ENCODE results near the gene POU2F1. TPM values are rescaled to one million over a fixed set of nuclear protein-coding genes. Genes with fewer than 3 reads are reported as not detected.

POU2F1 gene
- total and polyA plus RNA-seq, 7 donors, result 0.83 to 9.0 (median 6.3) TPM

DNA sequence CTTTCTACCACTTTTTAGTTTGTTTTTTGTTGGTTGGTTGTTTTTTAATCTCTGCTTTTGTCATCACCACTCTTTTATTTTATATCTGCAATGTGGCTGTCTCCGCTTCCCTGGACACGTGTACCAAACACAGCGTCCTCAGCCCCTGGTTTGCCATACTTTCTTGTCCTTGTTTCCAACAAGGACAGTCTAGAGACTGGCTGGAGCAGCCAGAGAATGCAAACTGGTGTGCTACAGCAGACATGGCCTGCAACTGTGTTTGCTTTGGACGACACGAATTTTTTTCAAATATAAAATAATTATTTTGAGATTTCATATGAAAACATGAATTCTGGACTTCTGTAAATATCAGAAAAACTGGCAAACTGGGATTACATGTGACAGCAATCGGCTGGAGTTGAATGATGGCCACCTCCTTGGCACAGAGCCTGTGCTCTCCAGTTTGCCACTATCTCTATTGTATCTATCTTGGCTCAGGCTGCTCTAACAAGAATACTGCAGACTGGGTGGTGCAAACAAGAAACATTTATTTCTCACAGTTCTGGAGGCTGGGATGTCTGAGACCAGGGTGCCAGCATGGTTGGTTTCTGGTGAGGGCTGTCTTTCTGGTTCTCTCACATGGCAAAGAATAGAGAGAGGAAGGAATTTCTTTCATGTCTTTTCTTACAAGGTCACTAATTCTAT, 34.6 kb upstream of the POU2F1 start:
- DNase-seq (no peak), ATAC-seq (no peak)
- no peaks in the 10 kb centered on the region for H3K9me3 ChIP-seq
- no peak overlapping the region for H3K27ac ChIP-seq
- WGBS, 3 donors, result 68 to 76% (median 70%) methylated on average over 6 of the region's 6 CpGs
- H3K4me3 ChIP-seq, result no peak overlapping the region
- H3K27me3 ChIP-seq (ENCODE audit: insufficient read depth in 3 of 3, low read length in 2 of 3), result no peaks in the 10 kb centered on the region
- no peaks in the 10 kb centered on the region for H3K4me1 ChIP-seq
- intact Hi-C loops (cut with DNase I), result no loop called here
- H3K36me3 ChIP-seq (ENCODE audit: insufficient read depth in 1 of 2, low read depth in 1 of 2), result no peaks in the 10 kb centered on the region
- TF ChIP-seq CTCF (IDR thresholded peaks at IDR 0.05), result no peak

GRCh38 chr1:167186771-167187170, 33.9 kb upstream of the POU2F1 start:
- 77 to 82% (median 80%) methylated on average over 2 of the region's 2 CpGs for WGBS, 3 donors
- TF ChIP-seq CTCF (IDR thresholded peaks at IDR 0.05), result no peak
- H3K4me1 ChIP-seq, result no peaks in the 10 kb centered on the region
- no peaks in the 10 kb centered on the region for H3K36me3 ChIP-seq (ENCODE audit: insufficient read depth in 1 of 2, low read depth in 1 of 2)
- ATAC-seq (no peak), DNase-seq (no peak)
- no peaks in the 10 kb centered on the region for H3K9me3 ChIP-seq
- no peak overlapping the region for H3K27ac ChIP-seq
- intact Hi-C loops (cut with DNase I), result no loop called here
- no peaks in the 10 kb centered on the region for H3K27me3 ChIP-seq (ENCODE audit: insufficient read depth in 3 of 3, low read length in 2 of 3)
- H3K4me3 ChIP-seq, result no peak overlapping the region

GRCh38 chr1:167190747-167191237, 29.9 kb upstream of the POU2F1 start:
- H3K4me1 ChIP-seq, result no peaks in the 10 kb centered on the region

DNA sequence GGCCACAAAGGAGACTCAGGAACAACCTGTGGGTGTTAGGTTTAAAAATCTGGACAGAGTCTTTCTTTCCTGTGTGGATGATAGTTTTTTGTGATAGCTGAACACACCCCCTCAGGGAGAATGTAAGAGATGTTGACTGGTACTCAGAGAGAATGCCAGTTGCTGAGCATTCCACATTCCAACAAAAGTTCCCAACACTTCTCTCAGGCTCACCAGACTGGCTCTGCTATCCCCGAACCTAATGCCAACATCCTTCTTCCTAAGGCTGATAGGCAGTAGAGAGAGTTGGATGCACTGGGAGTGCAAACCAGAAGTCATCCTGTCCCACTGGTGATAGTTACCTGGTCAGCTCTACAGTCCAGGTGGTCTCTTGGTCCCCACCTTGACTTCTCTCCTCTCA, 28.7 kb upstream of the POU2F1 start:
- ATAC-seq, result no peak
- WGBS, 3 donors, result 58 to 80% (median 60%) methylated on average over 1 of the region's 1 CpG
- intact Hi-C loops (cut with DNase I), result no loop called here

More at GRCh38 chr1:167190747-167191237, 29.9 kb upstream of the POU2F1 start:
- H3K9me3 ChIP-seq, result no peaks in the 10 kb centered on the region
- DNase-seq (no peak), ATAC-seq (no peak)
- no peak overlapping the region for H3K27ac ChIP-seq
- WGBS, 3 donors, result 70 to 82% (median 75%) methylated on average over 9 of the region's 9 CpGs
- H3K36me3 ChIP-seq (ENCODE audit: insufficient read depth in 1 of 2, low read depth in 1 of 2), result no peaks in the 10 kb centered on the region
- TF ChIP-seq CTCF (IDR thresholded peaks at IDR 0.05), result no peak
- no peaks in the 10 kb centered on the region for H3K27me3 ChIP-seq (ENCODE audit: insufficient read depth in 3 of 3, low read length in 2 of 3)
- intact Hi-C loops (cut with DNase I), result no loop called here
- no peak overlapping the region for H3K4me3 ChIP-seq

More for the DNA sequence above, 28.7 kb upstream of the POU2F1 start:
- H3K4me1 ChIP-seq, result no peaks in the 10 kb centered on the region
- H3K27me3 ChIP-seq (ENCODE audit: insufficient read depth in 3 of 3, low read length in 2 of 3), result no peaks in the 10 kb centered on the region
- no peak overlapping the region for H3K27ac ChIP-seq
- no peak overlapping the region for H3K4me3 ChIP-seq
- H3K36me3 ChIP-seq (ENCODE audit: insufficient read depth in 1 of 2, low read depth in 1 of 2), result no peaks in the 10 kb centered on the region
- H3K9me3 ChIP-seq, result no peaks in the 10 kb centered on the region
- no peak for TF ChIP-seq CTCF (IDR thresholded peaks at IDR 0.05)
- no peak for DNase-seq
